ENCODE results near the gene ZFYVE9. TPM values are rescaled to one million over a fixed set of nuclear protein-coding genes. Genes with fewer than 3 reads are reported as not detected.

Gene ZFYVE9
- polyA plus RNA-seq, 3 donors = 0.09 TPM; not detected in 2

DNA sequence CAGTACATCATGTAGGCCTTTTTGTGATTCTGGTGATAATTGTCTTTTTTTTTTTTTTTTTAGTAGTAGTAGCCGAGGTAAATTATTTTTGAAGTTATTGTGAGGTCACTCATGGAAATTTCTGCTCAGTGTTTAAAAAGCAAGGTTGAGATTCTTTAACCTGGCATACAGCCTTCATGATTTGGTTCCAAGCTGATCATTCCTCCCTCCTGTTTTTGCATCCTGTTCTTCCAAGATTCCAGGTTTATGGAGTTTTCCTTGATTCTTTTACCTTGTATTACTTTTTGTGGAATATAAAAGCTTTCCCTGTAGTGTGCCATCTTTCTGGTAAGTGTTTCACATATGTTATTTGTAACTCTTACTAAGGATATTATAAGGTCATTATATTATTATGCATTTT is 9.1 kb downstream of the ZFYVE9 start:
- H3K27me3 Mint-ChIP-seq (ENCODE audit: low read depth in 3 of 3) = peaks cover 2 to 8% (median 7%) of the 10 kb centered on the region in 3 donors
- Histone ChIP-seq H3K36me3 (replicated peaks in 1 of 2; ENCODE audit: control insufficient read depth in 1 of 2, insufficient read depth in 2 of 2, low read length in 2 of 2) (no peaks in the 10 kb centered on the region), H2AFZ (ENCODE audit: insufficient read depth, low read depth, low read length, poor library complexity, severe bottlenecking) (no peak overlapping the region), H3K4me2 (replicated peaks; ENCODE audit: extremely low read depth, low read length, poor library complexity, severe bottlenecking) (no peak overlapping the region), H3K9ac (ENCODE audit: insufficient read depth, low read length, poor library complexity, severe bottlenecking) (no peak overlapping the region), H4K20me1 (ENCODE audit: insufficient read depth, low read length) (no peaks in the 10 kb centered on the region), H3K4me3 (replicated peaks in 1 of 3; ENCODE audit: low read depth in 2 of 3, low read length in 3 of 3) (no peak overlapping the region), H3K79me2 (ENCODE audit: insufficient read depth, low read length) (no peaks in the 10 kb centered on the region), H3K27ac (ENCODE audit: low read depth in 1 of 2, low read length in 2 of 2) (no peak overlapping the region), H3K4me1 (ENCODE audit: control insufficient read depth in 1 of 2, insufficient read depth in 2 of 2, low read length in 2 of 2) (no peaks in the 10 kb centered on the region), H3K27me3 (ENCODE audit: control insufficient read depth in 2 of 2, insufficient read depth in 2 of 2, low read length in 2 of 2) (peaks cover 0 to 14% of the 10 kb centered on the region in 2 donors), H3K9me3 (replicated peaks in 1 of 2; ENCODE audit: control insufficient read depth in 1 of 2, insufficient read depth in 1 of 2, low read length in 2 of 2) (no peaks in the 10 kb centered on the region)
- H3K4me3 Mint-ChIP-seq = no peak overlapping the region
- H3K27ac Mint-ChIP-seq = no peak overlapping the region
- peaks cover 0 to 3% (median 0%) of the 10 kb centered on the region in 7 donors for H3K9me3 Mint-ChIP-seq
- no peaks in the 10 kb centered on the region for H3K4me1 Mint-ChIP-seq
- TF ChIP-seq, protein P1, sequence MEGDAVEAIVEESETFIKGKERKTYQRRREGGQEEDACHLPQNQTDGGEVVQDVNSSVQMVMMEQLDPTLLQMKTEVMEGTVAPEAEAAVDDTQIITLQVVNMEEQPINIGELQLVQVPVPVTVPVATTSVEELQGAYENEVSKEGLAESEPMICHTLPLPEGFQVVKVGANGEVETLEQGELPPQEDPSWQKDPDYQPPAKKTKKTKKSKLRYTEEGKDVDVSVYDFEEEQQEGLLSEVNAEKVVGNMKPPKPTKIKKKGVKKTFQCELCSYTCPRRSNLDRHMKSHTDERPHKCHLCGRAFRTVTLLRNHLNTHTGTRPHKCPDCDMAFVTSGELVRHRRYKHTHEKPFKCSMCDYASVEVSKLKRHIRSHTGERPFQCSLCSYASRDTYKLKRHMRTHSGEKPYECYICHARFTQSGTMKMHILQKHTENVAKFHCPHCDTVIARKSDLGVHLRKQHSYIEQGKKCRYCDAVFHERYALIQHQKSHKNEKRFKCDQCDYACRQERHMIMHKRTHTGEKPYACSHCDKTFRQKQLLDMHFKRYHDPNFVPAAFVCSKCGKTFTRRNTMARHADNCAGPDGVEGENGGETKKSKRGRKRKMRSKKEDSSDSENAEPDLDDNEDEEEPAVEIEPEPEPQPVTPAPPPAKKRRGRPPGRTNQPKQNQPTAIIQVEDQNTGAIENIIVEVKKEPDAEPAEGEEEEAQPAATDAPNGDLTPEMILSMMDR (IDR thresholded peaks at IDR 0.05) = no peak
- intact Hi-C loops (cut with micrococcal nuclease) = no loop called here
- H3K36me3 Mint-ChIP-seq = no peaks in the 10 kb centered on the region
- DNase-seq = no peak
- WGBS (ENCODE audit: insufficient coverage) = no CpG with 5 or more reads among the region's 1 CpG

DNA sequence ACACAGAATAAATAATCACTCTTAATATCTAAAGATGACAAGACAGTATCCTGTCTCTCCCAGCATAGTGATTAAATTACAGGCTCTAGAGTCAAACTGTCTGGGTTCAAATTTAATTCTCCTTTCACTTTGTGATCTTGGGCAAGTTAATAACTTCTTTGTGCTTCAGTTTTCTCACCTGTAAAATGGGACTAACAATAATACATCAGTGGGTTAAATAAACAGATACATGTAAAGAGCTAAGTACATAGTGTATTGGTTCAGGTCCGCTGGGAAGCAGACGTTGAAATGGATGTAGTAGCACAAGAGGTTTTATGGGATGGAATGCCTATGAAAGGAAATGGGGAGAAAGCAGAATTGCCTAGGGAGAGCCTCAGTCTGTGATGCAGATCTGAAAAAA is 10.7 kb downstream of the ZFYVE9 start:
- H3K79me2 ChIP-seq (ENCODE audit: insufficient read depth, low read length) = no peaks in the 10 kb centered on the region
- WGBS (ENCODE audit: insufficient coverage) = no CpG with 5 or more reads among the region's 2 CpGs

More for the DNA sequence above, 10.7 kb downstream of the ZFYVE9 start:
- intact Hi-C loops (cut with micrococcal nuclease) = no loop called here
- Histone ChIP-seq H2AFZ (ENCODE audit: insufficient read depth, low read depth, low read length, poor library complexity, severe bottlenecking) (no peak overlapping the region), H3K27me3 (ENCODE audit: control insufficient read depth in 2 of 2, insufficient read depth in 2 of 2, low read length in 2 of 2) (peaks cover 0 to 7% of the 10 kb centered on the region in 2 donors), H3K27ac (ENCODE audit: low read depth in 1 of 2, low read length in 2 of 2) (no peak overlapping the region), H3K4me1 (ENCODE audit: control insufficient read depth in 1 of 2, insufficient read depth in 2 of 2, low read length in 2 of 2) (no peaks in the 10 kb centered on the region), H3K36me3 (replicated peaks in 1 of 2; ENCODE audit: control insufficient read depth in 1 of 2, insufficient read depth in 2 of 2, low read length in 2 of 2) (no peaks in the 10 kb centered on the region), H3K4me2 (replicated peaks; ENCODE audit: extremely low read depth, low read length, poor library complexity, severe bottlenecking) (no peak overlapping the region), H4K20me1 (ENCODE audit: insufficient read depth, low read length) (no peaks in the 10 kb centered on the region), H3K4me3 (replicated peaks in 1 of 3; ENCODE audit: low read depth in 2 of 3, low read length in 3 of 3) (no peak overlapping the region), H3K9ac (ENCODE audit: insufficient read depth, low read length, poor library complexity, severe bottlenecking) (no peak overlapping the region), H3K9me3 (replicated peaks in 1 of 2; ENCODE audit: control insufficient read depth in 1 of 2, insufficient read depth in 1 of 2, low read length in 2 of 2) (no peaks in the 10 kb centered on the region)
- Mint-ChIP-seq H3K9me3 (peaks cover 0 to 3% (median 0%) of the 10 kb centered on the region in 7 donors), H3K36me3 (no peaks in the 10 kb centered on the region), H3K27me3 (ENCODE audit: low read depth in 3 of 3) (peaks cover 2 to 5% (median 5%) of the 10 kb centered on the region in 3 donors), H3K4me1 (no peaks in the 10 kb centered on the region), H3K4me3 (no peak overlapping the region), H3K27ac (no peak overlapping the region)
- DNase-seq = no peak
- TF ChIP-seq, protein P1 (IDR thresholded peaks at IDR 0.05) = no peak
